IPS-15b (cell line): ENCODE measurements around the gene COX7A2.

Source experiments
- H3K27me3 ChIP-seq: one replicate; pipeline ENCODE4 v1.6.1; 2013; ENCODE audit warnings: low read length; ENCODE audit not compliant: control insufficient read depth, insufficient read depth
- H3K36me3 ChIP-seq: one replicate; pipeline ENCODE4 v1.6.1; 2013; ENCODE audit warnings: low read length; ENCODE audit not compliant: control insufficient read depth, insufficient read depth
- H3K4me1 ChIP-seq: one replicate; pipeline ENCODE4 v1.6.1; 2013; ENCODE audit warnings: mild to moderate bottlenecking, low read length; ENCODE audit not compliant: control insufficient read depth, insufficient read depth
- H3K4me3 ChIP-seq: one replicate; pipeline ENCODE4 v1.5.1; 2013; ENCODE audit warnings: low read depth, low read length
- H3K9ac ChIP-seq: one replicate; pipeline ENCODE4 v1.6.1; 2013; ENCODE audit warnings: low read depth, mild to moderate bottlenecking, low read length
- H3K9me3 ChIP-seq: one replicate; pipeline ENCODE4 v1.6.1; 2013; ENCODE audit warnings: mild to moderate bottlenecking, low read length; ENCODE audit not compliant: control insufficient read depth, insufficient read depth

Gene COX7A2

DNA sequence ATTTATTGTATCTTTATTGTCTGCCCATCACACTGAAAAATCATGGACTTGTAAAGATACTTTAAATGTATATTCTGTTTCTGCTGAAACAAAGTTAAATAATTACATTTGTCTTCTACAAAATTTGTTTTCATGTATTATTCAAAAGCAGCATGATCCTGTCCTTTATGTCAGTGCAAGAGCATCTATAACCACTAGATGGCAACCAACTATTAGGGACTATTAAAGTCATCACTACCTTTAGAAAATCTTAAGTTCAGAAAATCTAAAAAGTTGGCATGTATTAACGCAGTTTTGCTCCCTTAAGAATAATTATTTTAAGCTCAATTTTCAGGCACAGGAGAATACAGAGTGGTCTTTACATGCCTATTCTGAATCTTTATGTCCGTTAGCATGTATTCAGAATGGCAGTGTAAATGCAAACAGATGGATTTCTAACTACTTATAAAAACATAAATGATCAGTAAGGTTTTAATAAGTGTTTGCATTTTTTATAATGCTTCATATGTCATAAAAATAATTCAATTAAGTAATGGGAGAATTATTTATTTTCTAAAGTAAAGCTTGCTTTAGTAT, 23.2 kb upstream of the COX7A2 start:
- Histone ChIP-seq H3K36me3 (no peaks in the 10 kb centered on the region), H3K9ac (no peak overlapping the region), H3K4me1 (peaks cover 15% of the 10 kb centered on the region), H3K27me3 (no peaks in the 10 kb centered on the region), H3K4me3 (no peak overlapping the region), H3K9me3 (no peaks in the 10 kb centered on the region)

DNA sequence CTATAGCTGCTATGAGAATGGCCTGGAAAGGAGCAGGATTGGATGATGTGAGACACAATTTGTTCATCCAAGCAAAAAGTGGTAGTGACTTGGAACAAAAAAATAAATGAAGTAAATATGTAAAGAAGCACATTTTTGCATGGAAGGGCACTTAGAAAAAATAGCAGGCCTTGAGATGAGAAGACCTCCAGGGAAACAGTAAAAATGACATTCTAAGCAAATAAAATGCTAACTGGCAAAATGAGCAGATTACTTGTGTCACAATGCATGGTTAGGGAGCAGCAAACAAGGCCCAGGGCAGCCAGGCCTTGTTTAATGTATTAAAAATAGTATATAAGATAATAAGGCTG, 19.8 kb upstream of the COX7A2 start:
- H3K36me3 ChIP-seq = no peaks in the 10 kb centered on the region
- peaks cover 8% of the 10 kb centered on the region for H3K4me1 ChIP-seq
- no peak overlapping the region for H3K9ac ChIP-seq
- H3K27me3 ChIP-seq = no peaks in the 10 kb centered on the region
- no peaks in the 10 kb centered on the region for H3K9me3 ChIP-seq
- no peak overlapping the region for H3K4me3 ChIP-seq

DNA sequence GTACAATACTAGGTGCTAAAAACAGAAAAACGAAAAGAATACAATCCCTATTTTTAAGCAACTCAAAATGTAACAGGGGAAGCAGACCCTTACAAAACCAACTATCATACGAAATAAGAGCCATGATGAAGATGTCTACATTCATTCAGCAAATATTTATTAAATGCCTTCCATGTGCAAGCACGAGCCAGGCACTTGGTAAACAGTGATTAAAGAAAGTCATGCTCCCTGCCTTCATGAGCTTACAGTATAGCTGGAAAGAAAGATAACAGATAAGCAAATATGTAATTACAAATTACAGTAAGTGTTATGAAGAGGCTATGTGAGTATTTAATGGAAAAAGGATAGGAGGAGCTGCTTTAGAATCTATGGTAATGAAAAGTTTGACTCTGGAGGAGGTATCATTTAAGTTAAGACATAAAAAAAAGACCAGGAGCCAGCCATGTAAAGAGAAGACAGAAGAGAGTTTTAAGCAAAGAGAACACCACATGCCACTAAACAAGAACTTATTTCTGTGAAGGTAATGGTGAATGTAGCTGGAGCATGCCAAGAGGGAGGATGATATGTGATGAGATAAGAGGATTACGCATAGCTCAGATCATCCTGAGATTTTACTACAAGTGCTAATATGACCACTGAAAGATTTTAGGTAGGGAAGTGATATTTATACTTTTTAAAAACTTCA, 19.3 kb upstream of the COX7A2 start:
- Histone ChIP-seq H3K9me3 (no peaks in the 10 kb centered on the region), H3K27me3 (no peaks in the 10 kb centered on the region), H3K36me3 (no peaks in the 10 kb centered on the region), H3K9ac (no peak overlapping the region), H3K4me3 (no peak overlapping the region), H3K4me1 (peaks cover 5% of the 10 kb centered on the region)

DNA sequence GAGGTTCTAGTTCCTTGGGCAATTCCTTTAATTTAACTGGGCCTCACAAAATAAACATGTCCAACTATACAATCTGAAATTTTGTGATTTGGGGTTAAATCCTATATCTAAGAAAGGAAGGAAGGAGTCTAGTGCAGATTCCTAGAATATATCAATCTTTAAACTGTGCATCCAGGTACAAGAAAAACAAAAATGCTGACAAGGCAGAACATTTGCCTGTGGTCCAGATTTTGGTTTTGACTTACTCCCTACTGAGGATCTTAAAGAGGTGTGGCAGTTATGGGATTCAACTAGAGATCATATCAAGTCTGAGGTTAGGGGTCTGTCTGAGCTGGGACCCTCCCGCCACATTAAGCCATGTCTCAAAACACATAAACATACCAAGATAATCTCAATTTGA, 17.7 kb upstream of the COX7A2 start:
- no peaks in the 10 kb centered on the region for H3K9me3 ChIP-seq
- no peak overlapping the region for H3K4me3 ChIP-seq
- no peak overlapping the region for H3K9ac ChIP-seq
- H3K36me3 ChIP-seq = no peaks in the 10 kb centered on the region
- no peaks in the 10 kb centered on the region for H3K27me3 ChIP-seq
- no peaks in the 10 kb centered on the region for H3K4me1 ChIP-seq

DNA sequence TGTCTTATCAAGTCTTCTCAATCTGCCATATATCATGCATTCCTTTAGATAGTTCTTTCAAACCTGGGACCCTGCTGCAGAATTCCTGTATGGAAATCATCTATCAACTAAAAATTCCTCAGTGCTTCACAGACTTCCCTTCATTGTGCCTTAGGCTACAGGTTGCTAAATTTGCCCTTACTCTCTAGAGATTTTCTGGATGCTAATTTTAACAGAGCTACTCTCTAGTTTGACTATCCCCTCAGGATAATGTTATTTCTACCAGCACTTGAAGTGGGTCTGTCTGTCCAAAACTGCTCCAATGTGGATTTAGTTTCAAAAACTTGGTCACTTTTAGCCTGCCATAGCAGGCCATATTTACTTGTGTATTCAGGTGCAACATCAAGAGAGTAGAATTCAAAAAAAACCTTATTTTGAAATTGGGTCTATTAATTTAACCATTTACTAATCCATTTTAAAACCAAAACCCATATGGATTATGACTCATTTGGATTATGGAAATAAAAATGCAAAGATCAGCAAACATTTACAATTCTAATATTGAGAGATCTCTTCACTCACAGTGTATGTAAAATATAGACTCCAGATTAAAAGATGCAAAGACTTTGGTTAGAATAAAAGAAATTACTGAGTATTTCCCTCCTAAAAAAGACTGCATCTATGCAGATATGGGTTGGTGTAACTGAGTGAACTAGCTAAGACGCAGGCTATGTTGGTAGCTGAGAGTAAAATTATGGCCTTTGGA, 13.9 kb upstream of the COX7A2 start:
- no peaks in the 10 kb centered on the region for H3K36me3 ChIP-seq
- no peaks in the 10 kb centered on the region for H3K27me3 ChIP-seq
- no peak overlapping the region for H3K9ac ChIP-seq
- H3K4me1 ChIP-seq = peaks cover under 1% of the 10 kb centered on the region
- no peak overlapping the region for H3K4me3 ChIP-seq
- no peaks in the 10 kb centered on the region for H3K9me3 ChIP-seq

DNA sequence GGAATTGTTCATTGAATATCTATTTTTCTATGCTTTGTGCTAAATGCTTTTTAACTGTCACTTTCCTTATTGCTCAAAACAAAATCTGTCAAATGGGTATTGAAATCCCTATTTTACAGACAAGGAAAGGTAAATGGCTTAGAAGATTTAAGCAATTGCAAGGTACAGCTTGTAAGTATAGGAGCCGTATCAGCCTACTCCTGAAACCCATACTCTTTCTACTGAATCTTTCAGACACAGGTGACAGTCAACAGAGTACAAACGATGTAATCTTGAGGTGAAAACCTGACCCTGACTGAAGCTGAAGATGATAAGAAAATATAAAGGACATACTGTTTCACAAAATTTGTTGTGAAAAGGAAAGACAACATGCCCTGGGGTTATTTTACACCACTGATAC, 7.0 kb upstream of the COX7A2 start:
- H3K9ac ChIP-seq = no peak overlapping the region
- H3K9me3 ChIP-seq = no peaks in the 10 kb centered on the region
- H3K4me3 ChIP-seq = no peak overlapping the region
- H3K4me1 ChIP-seq = peaks cover 25% of the 10 kb centered on the region
- no peaks in the 10 kb centered on the region for H3K27me3 ChIP-seq
- H3K36me3 ChIP-seq = no peaks in the 10 kb centered on the region

DNA sequence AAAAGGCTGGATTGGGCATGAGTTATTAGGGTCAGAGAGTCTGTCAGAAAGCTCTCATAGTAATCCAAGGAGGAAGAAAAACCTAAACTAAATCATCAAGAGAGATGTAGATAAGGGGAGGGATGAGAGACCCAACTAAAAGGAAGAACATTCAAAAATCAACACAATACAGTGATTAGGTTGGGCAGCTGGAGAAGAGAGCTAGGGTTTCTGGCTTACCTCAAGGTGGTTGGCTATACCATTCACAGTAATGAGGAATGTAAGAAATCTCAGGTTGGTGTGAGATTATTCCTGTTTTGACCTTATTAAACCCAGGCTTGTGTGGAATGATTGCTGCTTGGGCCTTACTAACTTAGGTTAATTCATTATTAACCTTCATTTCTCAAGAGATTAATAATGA, 6.2 kb upstream of the COX7A2 start:
- no peak overlapping the region for H3K9ac ChIP-seq
- H3K27me3 ChIP-seq = no peaks in the 10 kb centered on the region
- no peak overlapping the region for H3K4me3 ChIP-seq
- no peaks in the 10 kb centered on the region for H3K9me3 ChIP-seq
- no peaks in the 10 kb centered on the region for H3K36me3 ChIP-seq
- H3K4me1 ChIP-seq = peaks cover 25% of the 10 kb centered on the region

DNA sequence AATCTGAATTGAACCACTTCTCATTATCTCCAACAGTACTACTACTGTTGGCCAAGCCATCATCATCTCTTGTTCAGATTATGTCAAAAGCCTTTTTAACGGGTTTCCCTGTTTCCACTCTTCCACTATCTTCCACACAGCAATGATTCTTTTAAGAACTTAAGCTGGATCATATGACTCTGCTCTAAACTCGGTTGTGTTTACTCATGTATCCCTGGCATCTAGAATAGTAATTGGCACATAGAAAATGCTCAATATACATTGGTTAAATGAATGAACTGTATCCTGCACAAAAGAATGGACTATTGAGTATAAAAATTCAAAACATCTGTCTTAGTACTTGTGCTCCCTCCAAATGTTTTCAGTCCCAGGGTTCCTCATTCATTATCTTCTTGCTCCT, 2.8 kb upstream of the COX7A2 start:
- Histone ChIP-seq H3K9ac (no peak overlapping the region), H3K36me3 (no peaks in the 10 kb centered on the region), H3K4me3 (no peak overlapping the region), H3K27me3 (no peaks in the 10 kb centered on the region), H3K4me1 (peaks cover 17% of the 10 kb centered on the region), H3K9me3 (no peaks in the 10 kb centered on the region)

DNA sequence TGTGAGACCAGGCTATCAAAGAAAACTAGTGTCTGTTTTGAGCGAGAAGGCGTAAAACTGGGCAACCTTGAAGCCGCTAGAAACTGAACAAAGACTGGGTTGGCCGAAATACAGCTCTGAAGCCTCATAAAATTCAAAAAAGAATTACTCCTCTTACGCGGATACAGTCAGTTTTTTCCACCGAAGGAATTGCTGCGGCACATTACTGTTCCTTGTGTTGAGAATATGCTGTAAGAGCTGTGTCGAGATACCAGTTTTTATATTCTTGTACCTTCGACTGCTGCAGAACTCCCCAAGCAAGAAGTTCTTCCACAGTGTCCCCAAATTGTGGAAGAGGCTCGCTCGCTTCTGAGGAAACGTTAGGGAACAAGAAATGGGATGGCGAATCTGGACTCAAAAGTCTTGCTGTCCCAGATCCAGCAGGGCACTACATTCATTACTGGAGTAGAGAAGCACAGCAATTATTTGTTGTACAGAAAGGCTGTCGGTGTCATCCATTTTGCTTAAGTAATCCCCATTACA, 523 bp upstream of the COX7A2 start:
- Histone ChIP-seq H3K9me3 (no peaks in the 10 kb centered on the region), H3K27me3 (no peaks in the 10 kb centered on the region), H3K9ac (peak overlapping the region; percentile 80), H3K4me1 (peaks cover 2% of the 10 kb centered on the region), H3K4me3 (peak overlapping the region; percentile 70), H3K36me3 (peaks cover 5% of the 10 kb centered on the region)

DNA sequence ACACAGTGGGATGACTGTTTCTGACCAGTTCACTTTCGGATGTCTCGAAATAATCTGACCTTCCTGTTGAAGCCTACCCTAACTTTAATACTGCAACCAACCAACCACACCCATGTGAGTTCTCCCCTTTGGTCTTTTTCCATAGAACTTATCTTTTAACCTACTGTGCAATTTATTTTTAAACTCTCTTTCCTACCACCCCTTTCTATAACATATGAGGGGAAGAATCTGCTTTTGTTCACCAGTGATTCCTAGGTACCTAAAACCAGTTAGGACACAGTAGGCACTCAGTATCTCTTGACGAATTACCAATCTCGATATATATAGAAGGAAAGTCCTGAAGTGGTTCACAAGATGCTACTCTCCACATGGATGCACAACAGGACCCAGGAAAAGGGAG, 7.0 kb downstream of the COX7A2 start:
- peaks cover 10% of the 10 kb centered on the region for H3K36me3 ChIP-seq
- H3K27me3 ChIP-seq = no peaks in the 10 kb centered on the region
- no peak overlapping the region for H3K4me3 ChIP-seq
- H3K9ac ChIP-seq = no peak overlapping the region
- H3K9me3 ChIP-seq = no peaks in the 10 kb centered on the region
- H3K4me1 ChIP-seq = peaks cover 7% of the 10 kb centered on the region

DNA sequence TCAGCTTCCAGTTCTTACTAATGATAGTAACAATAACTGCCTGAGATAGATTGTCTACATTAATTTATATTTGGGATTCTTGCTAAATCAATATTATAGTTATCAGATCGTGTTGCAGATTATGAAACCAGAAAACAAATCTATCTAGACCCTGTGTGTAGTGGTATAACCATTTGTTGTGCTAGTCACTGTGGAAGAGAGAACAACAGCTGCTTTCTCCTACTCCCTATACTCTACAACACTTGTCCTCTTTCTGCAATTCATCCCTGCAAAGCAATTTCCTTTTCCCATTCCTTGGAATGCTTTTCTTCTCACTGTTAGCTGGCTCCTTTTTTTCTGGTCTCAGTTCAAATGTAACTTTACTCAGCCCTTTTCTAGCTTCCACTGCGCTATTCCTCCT, 8.3 kb downstream of the COX7A2 start:
- Histone ChIP-seq H3K9me3 (no peaks in the 10 kb centered on the region), H3K36me3 (peaks cover 10% of the 10 kb centered on the region), H3K4me1 (peaks cover 10% of the 10 kb centered on the region), H3K9ac (no peak overlapping the region), H3K27me3 (no peaks in the 10 kb centered on the region), H3K4me3 (no peak overlapping the region)
